Panc1 (cell line): ENCODE measurements around the gene ANKRD55. TPM values are rescaled to one million over a fixed set of nuclear protein-coding genes. Genes with fewer than 3 reads are reported as not detected.
"Not testable (repeated sequence)": the region's sequence is repeated elsewhere in the genome, so short reads cannot be mapped to it uniquely, and the experiment has no call there.

Source experiments
- ATAC-seq: fragments of 200-7000 bp; cut with Tn5 transposase; 2 replicates; pipeline ENCODE4 v1.9.1; 2020; ENCODE audit warnings: mild to moderate bottlenecking, moderate library complexity
- BruUV-seq: library from RNA; stranded (reverse); fragments of 400-500 nt; replicated peaks from 2 replicates; lab custom pipeline; 2021; lab: Mats Ljungman, UMichigan
- CTCF ChIA-PET: fragments of 300-600 bp; sonication (Branson Sonifier 250); formaldehyde crosslinking; loops from one replicate; lab custom pipeline; 2022; ENCODE audit warnings: antibody characterized with exemption; lab: Charles Lee
- POLR2A ChIA-PET: fragments of 300-600 bp; sonication (Branson Sonifier 250); formaldehyde crosslinking; loops from one replicate; lab custom pipeline; 2022; ENCODE audit warnings: antibody characterized with exemption; lab: Charles Lee
- DNase-seq: peaks from one replicate; pipeline ENCODE4 v3.0.0-alpha.2; 2010; ENCODE audit warnings: low read depth, low spot score
- H3K27ac ChIP-seq: 2 replicates; pipeline ENCODE4 v1.5.1; 2011; ENCODE audit warnings: mild to moderate bottlenecking, low read length, inconsistent platforms
- H3K27me3 ChIP-seq: fragments of 200-500 bp; sonication (Bioruptor generic); 2 replicates; pipeline ENCODE4 v1.6.0; 2014; ENCODE audit warnings: low read length, inconsistent platforms; ENCODE audit not compliant: control insufficient read depth, insufficient read depth
- H3K36me3 ChIP-seq: fragments of 200-500 bp; sonication (Bioruptor generic); 2 replicates; pipeline ENCODE4 v1.5.1; 2014; ENCODE audit warnings: inconsistent platforms, mild to moderate bottlenecking, low read length, moderate library complexity; ENCODE audit not compliant: control insufficient read depth, insufficient read depth
- H3K4me1 ChIP-seq: 2 replicates; pipeline ENCODE4 v1.5.1; 2011; ENCODE audit warnings: inconsistent platforms, mild to moderate bottlenecking, low read length, moderate library complexity; ENCODE audit not compliant: control insufficient read depth, insufficient read depth
- H3K4me3 ChIP-seq, 2 experiments: 2 replicates each; pipeline ENCODE4 v1.5.1; 2011 to 2012; ENCODE audit warnings: low read depth in 2 of 2, low read length in 2 of 2, mild to moderate bottlenecking in 2 of 2, inconsistent platforms in 1 of 2, moderate library complexity in 1 of 2
- H3K9me3 ChIP-seq: fragments of 200-500 bp; sonication (Bioruptor generic); 2 replicates; pipeline ENCODE4 v1.5.1; 2014; ENCODE audit warnings: low read depth, mild to moderate bottlenecking, inconsistent platforms, low read length, moderate library complexity; ENCODE audit not compliant: control insufficient read depth, insufficient read depth
- CTCF ChIP-seq: fragments of 450-650 bp; IDR thresholded peaks from 2 replicates; pipeline ENCODE4 v1.5.1; 2017; ENCODE audit warnings: mild to moderate bottlenecking
- POLR2AphosphoS5 ChIP-seq: IDR thresholded peaks from 2 replicates; pipeline ENCODE4 v1.6.1; 2012; ENCODE audit warnings: mild to moderate bottlenecking, low read depth, low read length, moderate library complexity
- REST ChIP-seq, 2 experiments: IDR thresholded peaks; 2 replicates each; pipeline ENCODE4 v1.6.1; 2011 to 2012; ENCODE audit warnings: low read depth in 2 of 2, control low read depth in 1 of 2, low read length in 1 of 2, mild to moderate bottlenecking in 1 of 2, moderate library complexity in 1 of 2; ENCODE audit not compliant: insufficient read depth in 1 of 2
- SIN3A ChIP-seq: IDR thresholded peaks from 2 replicates; pipeline ENCODE4 v1.6.1; 2012; ENCODE audit warnings: low read depth, mild to moderate bottlenecking, low read length, moderate library complexity, borderline replicate concordance; ENCODE audit not compliant: insufficient read depth
- TCF7L2 ChIP-seq: IDR thresholded peaks from 2 replicates; pipeline ENCODE4 v1.6.1; 2011; ENCODE audit warnings: mild to moderate bottlenecking, low read depth, low read length, inconsistent platforms
- in situ Hi-C: cut with HindIII; loops from 2 replicates; pipeline ENCODE4 v1.10.0; 2016; ENCODE audit warnings: low sequenced_read_pairs, low pct_unique_long_range_greater_than_20kb
- intact Hi-C: fragments of 100-400 bp; cut with micrococcal nuclease; formaldehyde crosslinking; loops from one replicate; pipeline ENCODE4 v1.10.0; 2022; ENCODE audit not compliant: unreplicated experiment
- total RNA-seq: library from RNA; stranded (reverse); gene quantifications from one replicate; pipeline ENCODE4 v1.2.1, GENCODE V29; 2021; ENCODE audit not compliant: unreplicated experiment

Gene ANKRD55
- total RNA-seq, 1 experiment from 2014 or later: not detected

GRCh38 chr5:56244627-56245026 is 11.5 kb upstream of the ANKRD55 start:
- TF ChIP-seq POLR2AphosphoS5 (no peak), CTCF (no peak), SIN3A (no peak), TCF7L2 (no peak), REST (IDR thresholded peaks at IDR 0.05; ENCODE audit: insufficient read depth in 1 of 2, low read depth in 2 of 2, low read length in 1 of 2) (no peak)
- Histone ChIP-seq H3K4me3 (no peak overlapping the region), H3K9me3 (no peaks in the 10 kb centered on the region), H3K27me3 (no peaks in the 10 kb centered on the region), H3K4me1 (no peaks in the 10 kb centered on the region), H3K36me3 (no peaks in the 10 kb centered on the region), H3K27ac (no peak overlapping the region)
- BruUV-seq: no TSS peak
- CTCF ChIA-PET: interaction anchor here (0.7 kb wide), 1 partner anchor 308 kb away, joined by 4 read pairs; no protein-coding TSS in a partner anchor
- intact Hi-C loops: no loop called here
- in situ Hi-C loops: no loop called here
- ATAC-seq (no peak), DNase-seq (no peak)
- POLR2A ChIA-PET: no interaction called here

- in situ Hi-C loops, BruUV-seq, H3K36me3 ChIP-seq, ATAC-seq, DNase-seq, H3K9me3 ChIP-seq, H3K27ac ChIP-seq, intact Hi-C loops, H3K27me3 ChIP-seq, H3K4me1 ChIP-seq, H3K4me3 ChIP-seq, POLR2A ChIA-PET, CTCF ChIA-PET: not testable (repeated sequence)
Observed at GRCh38 chr5:56242271-56242670, 9.1 kb upstream of the ANKRD55 start.

- no peaks in the 10 kb centered on the region for H3K36me3 ChIP-seq
- intact Hi-C loops: no loop called here
- no peak overlapping the region for H3K27ac ChIP-seq
- no peak for TF ChIP-seq CTCF
- TF ChIP-seq TCF7L2: no peak
- no peak for TF ChIP-seq REST (IDR thresholded peaks at IDR 0.05; ENCODE audit: insufficient read depth in 1 of 2, low read depth in 2 of 2, low read length in 1 of 2)
- no peak for TF ChIP-seq SIN3A
- TF ChIP-seq POLR2AphosphoS5: no peak
- DNase-seq (no peak), ATAC-seq (no peak)
- in situ Hi-C loops: no loop called here
- BruUV-seq: no TSS peak
- ChIA-PET POLR2A (interaction anchor here (0.6 kb wide), 1 partner anchor 613 kb away, joined by 3 read pairs; no protein-coding TSS in a partner anchor), CTCF (no interaction called here)
- H3K4me1 ChIP-seq: no peaks in the 10 kb centered on the region
- H3K9me3 ChIP-seq: no peaks in the 10 kb centered on the region
- H3K27me3 ChIP-seq: peaks cover 3% of the 10 kb centered on the region; the same call in 1 of the 2 replicates
- H3K4me3 ChIP-seq: no peak overlapping the region
Observed at GRCh38 chr5:56232538-56232937, 592 bp downstream of the ANKRD55 start.
